Measurements from ENCODE around the gene CHST7.

DNA sequence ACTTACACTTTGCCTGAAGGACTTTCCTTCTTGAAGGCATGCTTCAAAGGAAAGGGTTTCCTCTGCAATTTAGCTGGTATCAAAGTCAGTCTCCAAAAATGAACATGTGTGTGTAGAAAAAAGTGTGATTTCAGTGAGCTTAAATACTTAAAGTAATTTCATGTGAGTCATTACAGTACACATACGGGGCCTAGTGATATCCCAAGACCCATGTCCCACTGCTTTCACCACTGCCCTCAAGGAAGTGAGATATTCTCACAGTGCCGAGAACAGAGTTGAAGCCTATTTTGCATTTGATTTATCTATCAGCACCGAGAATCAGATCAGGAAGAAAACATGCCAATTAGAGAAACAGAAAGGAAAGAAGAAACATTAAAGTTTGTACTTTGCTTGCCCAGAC is 61.0 kb downstream of the CHST7 start:
- TF ChIP-seq, protein P1, sequence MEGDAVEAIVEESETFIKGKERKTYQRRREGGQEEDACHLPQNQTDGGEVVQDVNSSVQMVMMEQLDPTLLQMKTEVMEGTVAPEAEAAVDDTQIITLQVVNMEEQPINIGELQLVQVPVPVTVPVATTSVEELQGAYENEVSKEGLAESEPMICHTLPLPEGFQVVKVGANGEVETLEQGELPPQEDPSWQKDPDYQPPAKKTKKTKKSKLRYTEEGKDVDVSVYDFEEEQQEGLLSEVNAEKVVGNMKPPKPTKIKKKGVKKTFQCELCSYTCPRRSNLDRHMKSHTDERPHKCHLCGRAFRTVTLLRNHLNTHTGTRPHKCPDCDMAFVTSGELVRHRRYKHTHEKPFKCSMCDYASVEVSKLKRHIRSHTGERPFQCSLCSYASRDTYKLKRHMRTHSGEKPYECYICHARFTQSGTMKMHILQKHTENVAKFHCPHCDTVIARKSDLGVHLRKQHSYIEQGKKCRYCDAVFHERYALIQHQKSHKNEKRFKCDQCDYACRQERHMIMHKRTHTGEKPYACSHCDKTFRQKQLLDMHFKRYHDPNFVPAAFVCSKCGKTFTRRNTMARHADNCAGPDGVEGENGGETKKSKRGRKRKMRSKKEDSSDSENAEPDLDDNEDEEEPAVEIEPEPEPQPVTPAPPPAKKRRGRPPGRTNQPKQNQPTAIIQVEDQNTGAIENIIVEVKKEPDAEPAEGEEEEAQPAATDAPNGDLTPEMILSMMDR (IDR thresholded peaks at IDR 0.05; ENCODE audit: low read depth, low read length, poor library complexity, severe bottlenecking): no peak
- no peak for TF ChIP-seq EZH2phosphoT487 (IDR thresholded peaks at IDR 0.05; ENCODE audit: borderline replicate concordance, low read length)

All from DOHH2 (cell line).